Bone marrow (tissue), 2 donors: ENCODE measurements around the gene SRRM4.

Source experiments
- DNase-seq, 2 donors: peaks; one replicate each; lab custom pipeline; 2025; lab: John Stamatoyannopoulos, UW

The SRRM4 gene

DNA sequence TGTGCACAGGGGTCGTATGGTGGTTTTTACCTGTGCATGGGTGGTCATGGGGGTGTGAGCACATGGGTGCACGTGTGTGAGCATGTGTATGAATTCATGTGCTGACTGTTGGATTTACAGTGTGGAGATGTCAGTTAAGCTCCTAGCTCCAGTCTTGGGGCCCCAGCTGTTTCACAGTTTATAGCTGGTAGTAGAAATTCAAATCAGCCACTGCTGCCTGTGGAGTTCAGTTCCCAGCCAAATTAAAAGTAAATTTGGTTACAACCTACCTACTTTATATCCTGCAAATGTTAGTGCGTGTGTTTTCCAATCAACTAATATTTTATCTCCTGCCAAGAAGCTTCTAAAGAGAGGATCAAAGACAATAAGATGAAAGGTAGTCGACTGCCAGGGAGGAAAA is 141.4 kb downstream of the SRRM4 start:
- DNase-seq = no peak

GRCh38 chr12:119128527-119128926 is 147.2 kb downstream of the SRRM4 start:
- no peak for DNase-seq

DNA sequence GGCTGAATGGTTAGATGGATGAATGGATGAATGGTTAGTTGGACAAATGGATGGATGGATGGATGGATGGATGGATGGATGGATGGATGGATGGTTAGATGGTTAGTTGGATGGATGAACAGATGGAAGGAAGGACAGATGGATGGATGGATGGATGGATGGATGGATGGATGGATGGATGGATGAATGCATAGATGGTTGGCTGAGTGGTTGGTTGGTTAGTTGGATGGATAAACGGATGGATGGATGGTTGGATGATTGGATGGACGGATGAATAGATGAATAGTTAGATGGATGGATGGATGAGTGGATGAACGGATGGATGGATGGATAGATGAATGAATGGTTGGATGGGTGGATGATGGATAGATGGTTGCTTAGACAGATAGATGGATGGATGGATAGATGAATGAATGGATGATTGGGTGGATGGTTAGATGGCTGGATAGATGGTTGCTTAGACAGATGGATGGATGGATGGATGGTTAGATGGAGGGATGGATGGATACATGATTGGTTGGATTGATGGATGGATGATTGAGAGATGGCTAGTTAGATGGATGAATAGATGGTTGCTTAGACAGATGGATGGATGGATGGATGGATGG is 148.6 kb downstream of the SRRM4 start:
- DNase-seq = no peak

GRCh38 chr12:119130523-119130922 is 149.2 kb downstream of the SRRM4 start:
- no peak for DNase-seq

DNA sequence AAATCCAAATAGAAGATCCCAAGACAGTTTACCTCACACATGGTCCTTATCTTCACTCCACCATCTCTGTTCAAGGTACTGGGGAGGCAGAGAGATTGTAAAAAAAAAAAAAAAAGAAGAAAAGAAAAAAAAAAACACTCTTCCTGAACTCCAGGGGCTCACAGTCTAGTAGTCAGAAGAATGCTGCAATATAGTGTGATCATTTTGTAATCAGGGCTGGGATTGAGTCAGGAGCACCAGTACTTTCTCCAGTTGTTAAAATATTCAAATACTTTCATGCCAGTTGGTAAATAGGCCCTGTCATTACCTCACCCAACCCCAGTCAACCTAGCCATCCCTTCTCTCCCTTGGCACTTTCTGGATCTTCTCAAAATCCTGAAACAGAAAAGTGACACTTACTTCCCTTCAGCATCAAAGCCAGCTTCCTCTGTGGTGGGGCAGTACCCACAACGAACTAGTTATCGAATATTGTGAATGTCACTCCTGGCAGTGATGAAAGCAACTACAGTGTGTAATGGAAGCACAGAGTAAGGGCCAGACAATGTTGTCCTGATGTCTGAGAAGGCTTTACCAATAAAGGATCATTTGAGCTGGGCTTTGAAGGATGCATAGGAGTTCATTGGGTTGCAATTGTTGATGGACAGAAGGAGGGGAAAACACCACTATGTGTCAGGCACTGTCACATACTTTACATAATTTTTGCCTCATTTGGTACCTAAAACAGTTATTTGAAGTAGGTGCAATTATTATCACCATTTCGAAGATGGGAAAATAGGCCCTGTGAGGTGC is 153.1 kb downstream of the SRRM4 start:
- DNase-seq = no peak

GRCh38 chr12:119136811-119137410 is 155.6 kb downstream of the SRRM4 start:
- DNase-seq = no peak

DNA sequence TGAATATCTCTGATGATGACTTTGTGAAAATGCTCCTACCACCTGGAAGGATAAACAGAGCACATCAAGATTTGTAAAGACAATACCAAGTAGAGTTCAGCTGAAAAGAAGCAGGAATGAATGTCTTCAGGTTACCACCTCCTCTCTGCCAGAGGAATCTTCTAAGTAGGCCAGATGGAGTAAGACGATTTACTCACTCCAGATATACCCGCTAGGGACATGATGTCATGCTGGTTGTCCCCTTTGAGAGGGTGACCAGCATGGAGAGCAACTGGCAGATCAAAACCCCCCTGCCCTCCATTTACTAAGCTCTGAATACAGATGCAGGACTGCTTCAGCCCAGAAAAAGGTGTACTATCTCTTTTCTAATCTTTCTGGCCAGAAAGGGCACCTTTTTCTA is 158.1 kb downstream of the SRRM4 start:
- no peak for DNase-seq

- DNase-seq = no peak
Observed at GRCh38 chr12:119145367-119145766, 164.0 kb downstream of the SRRM4 start.

DNA sequence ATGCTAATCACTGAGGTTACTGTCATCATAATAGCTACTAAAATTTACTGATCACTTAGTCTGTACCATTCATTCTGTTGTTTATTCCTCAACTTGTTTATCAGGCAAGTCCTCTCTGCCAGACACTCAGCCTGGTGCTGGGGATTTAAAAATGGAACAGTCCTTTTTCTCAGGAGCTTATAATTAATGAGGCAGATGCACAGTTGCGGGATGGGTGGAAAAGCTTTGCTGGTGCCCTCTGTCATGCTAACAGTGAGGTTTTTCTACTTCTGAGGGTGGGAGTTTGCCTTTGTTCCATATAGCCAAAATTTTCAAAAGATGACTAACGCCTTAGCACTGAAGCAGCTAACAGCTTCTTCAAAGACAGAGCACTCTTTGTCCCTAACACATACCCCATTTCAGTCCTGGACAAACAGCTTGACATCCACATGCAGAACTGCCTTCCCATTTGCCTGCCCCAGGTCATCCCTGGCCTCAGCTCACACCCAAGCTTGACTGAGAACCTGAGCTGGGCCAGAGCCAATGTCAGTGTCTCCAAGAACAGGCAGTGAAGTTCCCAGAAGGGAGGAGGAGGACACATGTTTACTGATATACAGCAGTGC is 166.6 kb downstream of the SRRM4 start:
- no peak for DNase-seq

DNA sequence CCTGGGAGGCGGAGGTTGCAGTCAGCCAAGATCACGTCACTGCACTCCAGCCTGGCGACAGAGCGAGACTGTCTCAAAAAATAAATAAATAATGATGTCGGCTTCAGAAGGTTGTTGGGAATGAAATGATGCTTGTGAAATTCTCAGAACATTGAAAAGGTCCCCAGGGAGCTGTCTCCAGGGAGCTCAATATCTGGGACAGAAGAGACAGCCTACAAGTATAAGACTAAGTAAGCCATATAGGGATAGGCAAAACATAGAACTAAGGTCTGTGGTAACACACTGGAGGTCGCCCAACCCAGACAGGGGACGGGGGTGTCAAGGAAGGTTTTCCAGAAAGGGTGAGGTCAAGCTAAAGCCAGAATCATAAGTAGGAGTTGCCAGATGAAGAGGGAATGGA is 167.9 kb downstream of the SRRM4 start:
- no peak for DNase-seq

- DNase-seq = no peak
Observed at GRCh38 chr12:119151445-119152026, 170.2 kb downstream of the SRRM4 start.

GRCh38 chr12:119153477-119154434 is 172.4 kb downstream of the SRRM4 start:
- no peak for DNase-seq

DNA sequence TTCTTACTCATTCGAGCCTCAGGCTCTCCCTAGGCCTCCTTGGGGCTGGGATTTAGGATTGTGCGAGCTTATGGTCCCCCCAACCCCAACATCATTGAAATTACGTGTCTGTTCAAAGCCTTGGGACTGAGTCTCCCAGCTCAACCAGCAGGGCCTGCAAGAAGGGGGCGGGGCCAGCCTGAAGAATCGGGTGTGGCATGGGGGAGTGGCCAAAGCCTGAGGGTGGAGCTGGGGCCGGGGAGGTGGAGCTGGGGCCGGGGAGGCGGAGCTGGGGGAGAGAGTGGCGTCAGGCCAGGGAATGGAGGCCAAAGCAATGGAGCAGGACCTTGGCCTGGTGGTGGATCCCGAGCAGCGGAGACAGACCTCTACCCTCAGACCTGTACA is 173.1 kb downstream of the SRRM4 start:
- no peak for DNase-seq

DNA sequence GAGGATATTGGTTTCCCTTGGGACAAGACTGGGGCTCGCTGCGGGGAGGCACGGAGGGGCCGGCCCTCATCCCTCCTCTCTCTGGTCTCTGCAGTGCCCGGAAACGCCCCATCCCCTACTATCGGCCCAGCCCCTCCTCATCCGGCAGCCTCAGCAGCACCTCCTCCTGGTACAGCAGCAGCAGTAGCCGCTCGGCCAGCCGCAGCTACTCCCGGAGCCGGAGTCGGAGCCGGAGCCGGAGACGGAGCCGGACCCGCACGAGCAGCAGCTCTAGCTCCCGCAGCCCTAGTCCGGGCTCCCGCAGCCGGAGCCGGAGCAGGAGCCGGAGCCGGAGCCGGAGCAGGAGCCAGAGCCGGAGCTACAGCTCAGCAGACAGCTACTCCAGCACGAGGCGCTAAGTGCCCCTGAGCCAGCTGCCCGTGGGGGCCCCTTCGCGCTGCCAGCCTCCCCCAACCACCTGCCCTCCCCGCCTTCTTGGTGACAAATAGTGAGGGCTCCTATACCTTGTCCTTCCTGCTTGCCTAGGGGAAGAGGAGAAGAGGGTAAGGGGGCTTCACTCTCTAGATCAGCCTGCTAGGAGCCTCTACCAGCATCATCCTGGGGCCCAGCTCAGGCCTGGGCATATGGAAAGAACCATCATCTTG is 175.2 kb downstream of the SRRM4 start:
- no peak for DNase-seq

DNA sequence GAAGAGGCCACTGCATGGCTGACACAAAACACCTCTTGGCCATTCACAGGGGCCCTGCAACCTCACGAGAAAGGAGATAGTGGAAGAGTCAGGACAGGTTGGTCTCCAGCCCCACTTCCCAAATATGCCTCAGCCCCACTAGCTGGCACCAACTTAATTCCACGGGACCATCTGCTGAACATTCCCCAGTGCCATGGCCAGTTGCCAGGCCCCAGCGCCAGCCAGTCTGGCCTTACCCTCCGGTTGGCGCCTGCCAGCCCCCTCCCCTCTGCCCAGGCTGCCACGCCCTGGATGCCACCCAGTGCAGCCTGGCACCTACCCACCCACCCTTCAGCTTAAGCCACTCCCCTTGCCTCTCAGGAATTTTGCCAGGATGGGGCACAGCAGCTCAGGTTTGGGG is 176.2 kb downstream of the SRRM4 start:
- no peak for DNase-seq

GRCh38 chr12:119157978-119158377 is 176.6 kb downstream of the SRRM4 start:
- DNase-seq = no peak

GRCh38 chr12:119158402-119158801 is 177.1 kb downstream of the SRRM4 start:
- DNase-seq = no peak

DNA sequence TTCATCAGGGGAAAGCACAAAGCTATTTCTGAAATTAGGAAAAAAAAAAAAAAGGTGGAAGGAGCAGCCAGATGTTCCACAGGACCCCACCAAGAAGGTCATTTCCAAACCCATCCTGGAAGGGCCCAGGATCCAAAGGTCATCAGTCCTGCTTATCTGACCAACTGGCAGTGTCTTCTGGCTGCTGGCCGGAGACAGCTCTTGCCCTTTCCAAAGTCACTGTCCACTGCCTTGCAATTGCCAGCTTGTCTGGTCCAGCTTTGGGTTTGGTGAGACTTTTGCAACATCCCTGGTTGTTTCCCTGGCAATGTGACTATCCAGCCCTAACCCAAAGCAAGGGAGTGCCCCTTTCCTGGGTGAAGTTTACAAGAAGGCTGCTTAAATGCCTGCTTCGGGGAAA is 178.5 kb downstream of the SRRM4 start:
- DNase-seq = no peak

DNA sequence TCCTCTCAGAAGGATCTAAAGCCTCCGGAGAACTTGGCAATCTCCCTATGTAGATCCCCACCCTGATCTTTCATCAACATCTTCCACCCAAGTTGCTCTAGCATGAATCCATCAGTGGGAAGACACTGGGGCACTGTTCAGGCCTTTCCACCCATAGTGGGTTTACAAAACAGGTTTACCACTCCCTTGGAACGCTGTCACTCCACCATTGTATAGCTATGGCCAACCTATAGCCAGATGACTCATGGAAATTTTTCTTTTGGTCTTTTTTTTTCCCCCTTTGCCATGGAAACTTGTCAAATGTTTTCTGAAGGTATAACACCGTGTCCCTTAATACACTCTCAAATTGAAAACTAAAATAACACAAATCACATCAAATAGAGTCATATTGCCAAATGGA is 186.6 kb downstream of the SRRM4 start:
- no peak for DNase-seq

- no peak for DNase-seq
Observed at GRCh38 chr12:119168721-119169120, 187.4 kb downstream of the SRRM4 start.

DNA sequence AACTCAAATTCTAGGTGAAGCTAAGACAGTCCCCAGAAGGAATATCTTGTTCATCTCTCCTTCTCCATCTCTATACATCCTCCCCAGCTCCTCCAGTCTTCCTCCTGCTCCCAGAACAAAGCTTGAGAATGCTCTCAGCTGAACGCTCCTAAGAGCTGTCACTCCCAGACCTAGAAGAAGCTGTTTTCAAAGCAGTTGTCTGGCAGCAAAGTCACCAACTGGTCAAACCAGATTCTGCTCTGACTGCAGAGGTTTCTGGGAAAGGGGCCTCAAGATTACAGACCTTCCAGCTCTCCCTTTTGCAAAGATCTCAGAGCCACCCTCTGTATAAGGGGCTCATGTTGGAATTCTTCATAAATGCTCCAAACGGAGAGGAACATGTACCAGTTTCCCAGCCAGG is 187.8 kb downstream of the SRRM4 start:
- DNase-seq = no peak
